K562 (cell line): ENCODE results near the gene ZNF382. TPM values are rescaled to one million over a fixed set of nuclear protein-coding genes. Genes with fewer than 3 reads are reported as not detected.

Experiments used
- DLX4 ChIP-seq: fragments of 250-450 bp; sonication (Bioruptor Pico); IDR thresholded peaks from 2 replicates; pipeline ENCODE4 v1.6.1; 2021; ENCODE audit warnings: mild to moderate bottlenecking
- E2F3 ChIP-seq: fragments of 250-450 bp; sonication (Bioruptor Pico); IDR thresholded peaks from 2 replicates; pipeline ENCODE4 v1.4.0; 2020; ENCODE audit warnings: mild to moderate bottlenecking
- EP400 ChIP-seq: fragments of 450-650 bp; IDR thresholded peaks from 2 replicates; pipeline ENCODE4 v1.6.1; 2017; ENCODE audit warnings: antibody characterized with exemption, mild to moderate bottlenecking, moderate library complexity
- ETV1 ChIP-seq: fragments of 450-650 bp; conservative IDR thresholded peaks from 2 replicates; pipeline ENCODE4 v1.6.1; 2016; ENCODE audit warnings: missing genetic modification characterization, control low read depth, low read depth, missing compliant biosample characterization
- FOS ChIP-seq: IDR thresholded peaks from 3 replicates; pipeline ENCODE4 v1.6.1; 2011; ENCODE audit not compliant: insufficient read length; ENCODE audit errors: extremely low read depth
- FOXP4 ChIP-seq: sonication (generic); formaldehyde crosslinking; IDR thresholded peaks from 2 replicates; pipeline ENCODE4 v1.8.0; 2022; ENCODE audit warnings: mild to moderate bottlenecking, missing genetic modification reagents, borderline replicate concordance
- GATAD2B ChIP-seq: fragments of 450-650 bp; IDR thresholded peaks from 2 replicates; pipeline ENCODE4 v1.6.1; 2017; ENCODE audit warnings: mild to moderate bottlenecking, borderline replicate concordance
- MCM3 ChIP-seq: fragments of 450-650 bp; IDR thresholded peaks from 2 replicates; pipeline ENCODE4 v1.6.1; 2016
- NR3C1 ChIP-seq: sonication (generic); formaldehyde crosslinking; IDR thresholded peaks from 2 replicates; pipeline ENCODE4 v1.8.1; 2022; ENCODE audit warnings: missing genetic modification reagents
- POLR2G ChIP-seq: fragments of 200-400 bp; formaldehyde crosslinking; IDR thresholded peaks from 2 replicates; pipeline ENCODE4 v1.6.1; 2017; ENCODE audit warnings: low read depth, mild to moderate bottlenecking, antibody characterized with exemption, low read length, moderate library complexity
- POLR3G ChIP-seq: IDR thresholded peaks from 2 replicates; pipeline ENCODE4 v1.6.1; 2011; ENCODE audit not compliant: insufficient read length, insufficient replicate concordance; ENCODE audit errors: extremely low read depth
- RBM15 ChIP-seq: fragments of 200-400 bp; formaldehyde crosslinking; IDR thresholded peaks from 2 replicates; pipeline ENCODE4 v1.6.1; 2018; ENCODE audit warnings: mild to moderate bottlenecking, low read length, moderate library complexity; ENCODE audit not compliant: insufficient read depth
- RBM34 ChIP-seq: fragments of 200-400 bp; formaldehyde crosslinking; IDR thresholded peaks from 2 replicates; pipeline ENCODE4 v1.6.1; 2018; ENCODE audit warnings: low read length, borderline replicate concordance; ENCODE audit not compliant: insufficient read depth
- STAT5A ChIP-seq: IDR thresholded peaks from 2 replicates; pipeline ENCODE4 v1.6.1; 2012; ENCODE audit warnings: low read length, inconsistent platforms, borderline replicate concordance
- U2AF1 ChIP-seq: fragments of 200-400 bp; formaldehyde crosslinking; optimal IDR thresholded peaks from 2 replicates; pipeline ENCODE3; 2017; ENCODE audit warnings: mild to moderate bottlenecking, low read depth, low read length, moderate library complexity
- U2AF2 ChIP-seq: fragments of 200-400 bp; formaldehyde crosslinking; optimal IDR thresholded peaks from 2 replicates; pipeline ENCODE3; 2017; ENCODE audit warnings: low read depth, mild to moderate bottlenecking, low read length
- ZNF445 ChIP-seq: fragments of 250-450 bp; sonication (Bioruptor Pico); IDR thresholded peaks from 2 replicates; pipeline ENCODE4 v1.4.0; 2020; ENCODE audit warnings: low read depth, mild to moderate bottlenecking, moderate library complexity
- ZNF561 ChIP-seq: fragments of 450-650 bp; formaldehyde crosslinking; conservative IDR thresholded peaks from 2 replicates; pipeline ENCODE4 v1.4.0; 2020; ENCODE audit warnings: mild to moderate bottlenecking, moderate library complexity
- ZNF655 ChIP-seq: fragments of 250-450 bp; sonication (Bioruptor Pico); IDR thresholded peaks from 2 replicates; pipeline ENCODE4 v1.5.0; 2021
- ZNF695 ChIP-seq: fragments of 450-650 bp; formaldehyde crosslinking; IDR thresholded peaks from 2 replicates; pipeline ENCODE4 v1.4.0; 2020; ENCODE audit warnings: mild to moderate bottlenecking, moderate library complexity
- ZNF740 ChIP-seq, 3 experiments: fragments of 200-800 bp in 1 of 3; sonication (Bioruptor generic) in 1 of 3; sonication (generic) in 1 of 3; formaldehyde crosslinking in 1 of 3; IDR thresholded peaks; 2 replicates each; pipeline versions ENCODE4 v1.6.1 to v1.8.0; 2016 to 2022; ENCODE audit warnings: mild to moderate bottlenecking in 2 of 3, missing compliant biosample characterization in 2 of 3, missing genetic modification characterization in 2 of 3, missing genetic modification reagents in 1 of 3
- ZNF79 ChIP-seq: fragments of 250-450 bp; sonication (Bioruptor Pico); IDR thresholded peaks from 2 replicates; pipeline ENCODE4 v1.4.0; 2020; ENCODE audit warnings: low read depth, mild to moderate bottlenecking, moderate library complexity
- polyA plus RNA-seq, 8 experiments: library from polyadenylated mRNA; depleted of rRNA in 4 of 8; stranded (reverse) in 5 of 8; unstranded in 3 of 8; fragments of >200 nt; fragmentation: Nextera tagmentation in 2 of 8; fragmentation: Illumina TruSeq in 1 of 8; extraction: Ambion mirVana in 2 of 8; extraction: Trizol in 1 of 8; gene quantifications; 2 replicates each; pipeline versions ENCODE4 v1.2.1 to v1.2.3, GENCODE V29; 2011 to 2014; ENCODE audit warnings: inconsistent platforms in 1 of 8, missing spikeins in 1 of 8
- total RNA-seq, 7 experiments: library from RNA; depleted of rRNA in 6 of 7; stranded (reverse); fragments of >200 nt in 6 of 7; fragmentation: Illumina TruSeq in 2 of 7; extraction: Trizol in 2 of 7; gene quantifications; 2 replicates each; pipeline versions ENCODE4 v1.2.1 to v1.2.3, GENCODE V29; 2011 to 2021; ENCODE audit warnings: low replicate concordance in 1 of 7

Gene ZNF382
- total and polyA plus RNA-seq, 9 of the 15 experiments (the other 6 are each of a cell fraction or from before 2014, with no cell fraction given): 0.04 to 0.27 (median 0.16) TPM; not detected in 5

- no peak for TF ChIP-seq FOXP4
- no peak for TF ChIP-seq DLX4
- TF ChIP-seq U2AF1: no peak
- TF ChIP-seq POLR3G: no peak
- TF ChIP-seq RBM15: no peak
- TF ChIP-seq ZNF445: no peak
- no peak for TF ChIP-seq ZNF740 (CRISPR knock-in tag; IDR thresholded peaks at IDR 0.05)
- TF ChIP-seq ZNF740 (tag; IDR thresholded peaks at IDR 0.05): no peak
- TF ChIP-seq ZNF695 (CRISPR knock-in tag): no peak
- no peak for TF ChIP-seq U2AF2
- TF ChIP-seq EP400: peak; percentile 99
- TF ChIP-seq ZNF561: no peak
- no peak; the same call in 1 of the 2 replicates for TF ChIP-seq NR3C1 (CRISPR knock-in tag)
- peak; percentile 99 for TF ChIP-seq POLR2G
- TF ChIP-seq RBM34: no peak
- TF ChIP-seq E2F3 (CRISPR knock-in tag): 0 out of 2 replicates have a peak, but pooled peaks have one; percentile 13
- no peak for TF ChIP-seq STAT5A
- TF ChIP-seq MCM3: no peak
- TF ChIP-seq ZNF79 (CRISPR knock-in tag): no peak
- no peak for TF ChIP-seq FOS
- no peak for TF ChIP-seq ZNF655
- peak; percentile 74 for TF ChIP-seq ETV1 (tag)
- TF ChIP-seq GATAD2B: no peak
These were observed 31.9 kb upstream of the ZNF382 start, which contains the start of gene ZNF529 (continued) for GRCh38 chr19:36573020-36573894.
